Dedifferentiated amniotic fluid mesenchymal stem cell (primary cell): ENCODE data around the gene TOM1L1.
"Not testable (repeated sequence)": the region's sequence is repeated elsewhere in the genome, so short reads cannot be mapped to it uniquely, and the experiment has no call there.

Experiments
- DNase-seq: peaks from one replicate; pipeline ENCODE4 v3.0.0-alpha.2; 2016; ENCODE audit errors: extremely low spot score

The TOM1L1 gene

GRCh38 chr17:54900457-54901229 lies at the start of gene TOM1L1:
Gene TOM1L1, plus strand, starts transcription at chr17:54900852. Its CDS starts 14 bp downstream, at chr17:54900866.
- DNase-seq, result peak; percentile 49

- DNase-seq, result no peak
Measured at GRCh38 chr17:54859187-54859586, 41.5 kb upstream of the TOM1L1 start.

GRCh38 chr17:54860617-54861470 lies 39.8 kb upstream of the TOM1L1 start:
- DNase-seq, result no peak

GRCh38 chr17:54861471-54861983 lies 39.1 kb upstream of the TOM1L1 start:
- no peak for DNase-seq

DNA sequence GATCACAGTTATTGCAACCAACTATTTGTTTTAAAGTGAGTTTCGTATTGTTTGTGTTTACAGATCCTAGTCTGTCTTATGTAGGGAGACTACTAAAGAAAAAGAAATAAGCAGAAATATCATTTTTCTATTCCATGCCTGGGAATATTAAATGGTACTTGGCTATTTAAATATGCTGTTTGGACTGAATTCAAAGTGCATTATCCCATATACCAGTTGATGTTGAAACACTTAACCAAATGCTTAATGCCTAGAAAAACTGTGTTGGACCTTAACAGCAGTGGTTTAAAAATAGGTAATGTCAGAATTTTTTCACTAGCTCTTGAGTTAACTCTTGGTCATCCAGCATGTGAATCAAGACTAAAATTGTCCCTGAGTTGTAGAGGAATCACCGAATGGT lies 37.5 kb upstream of the TOM1L1 start:
- DNase-seq, result no peak

DNA sequence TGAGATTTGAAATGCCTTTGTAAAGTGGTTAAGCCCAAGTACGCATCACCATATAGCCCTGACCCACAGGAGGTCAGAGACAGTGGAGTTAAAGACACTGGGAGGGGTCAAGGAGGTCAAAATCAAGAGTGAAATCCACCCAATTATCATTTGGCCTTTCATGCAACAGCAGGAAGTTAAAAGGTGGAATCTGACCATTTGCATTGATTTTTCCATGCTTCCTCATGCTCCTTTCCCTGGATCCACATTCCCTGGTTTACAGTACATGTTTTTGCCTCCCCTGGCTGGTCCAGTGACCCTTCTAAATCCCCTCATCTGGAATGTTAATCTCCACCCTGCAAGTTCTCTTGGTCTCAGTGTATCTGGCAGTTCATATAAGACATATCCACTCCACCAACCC lies 36.6 kb upstream of the TOM1L1 start:
- no peak for DNase-seq

- no peak for DNase-seq
Measured at GRCh38 chr17:54864636-54865356, 35.9 kb upstream of the TOM1L1 start.

DNA sequence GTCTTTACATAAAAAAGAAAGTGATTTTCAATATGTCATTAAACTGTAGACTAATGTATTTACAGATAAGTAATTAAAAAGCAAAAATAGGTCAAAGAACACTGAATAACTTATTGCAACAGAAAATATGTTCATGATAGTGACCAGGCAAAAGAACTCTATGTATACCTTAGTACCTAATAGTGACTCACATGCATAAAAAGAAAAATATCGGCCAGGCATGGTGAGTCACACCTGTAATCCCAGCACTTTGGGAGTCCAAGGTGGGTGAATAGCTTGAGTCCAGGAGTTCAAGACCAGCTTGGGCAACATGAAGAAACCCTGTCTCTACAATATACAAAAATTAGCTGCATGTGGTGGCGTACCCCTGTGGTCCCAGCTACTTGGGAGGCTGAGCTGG lies 33.0 kb upstream of the TOM1L1 start:
- DNase-seq, result no peak

DNA sequence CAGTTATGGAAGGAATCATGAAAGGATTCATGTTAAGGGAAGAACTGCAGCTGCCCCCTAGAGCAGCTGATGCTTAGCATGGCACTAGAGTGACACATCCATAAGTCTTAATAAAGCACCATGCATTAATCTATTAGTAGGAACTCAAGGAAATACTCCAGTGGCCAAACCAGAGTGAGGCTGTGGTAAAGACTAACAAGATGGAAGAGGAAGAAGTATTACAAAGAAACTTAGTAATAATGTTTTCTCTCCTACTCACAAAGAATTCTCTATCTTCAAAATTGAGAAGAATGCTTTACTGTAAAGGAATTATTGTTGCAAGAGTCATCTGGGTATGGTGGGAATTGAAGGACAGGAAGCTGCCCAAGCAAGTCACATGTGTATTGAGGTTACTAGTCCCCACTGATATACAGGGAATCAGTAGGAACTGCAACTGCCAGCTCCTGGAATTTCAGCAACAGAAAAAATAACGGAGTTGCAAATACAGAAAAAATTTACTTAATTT lies 29.9 kb upstream of the TOM1L1 start:
- no peak for DNase-seq

- not testable (repeated sequence) for DNase-seq
Measured at GRCh38 chr17:54875906-54876305, 24.7 kb upstream of the TOM1L1 start.

DNA sequence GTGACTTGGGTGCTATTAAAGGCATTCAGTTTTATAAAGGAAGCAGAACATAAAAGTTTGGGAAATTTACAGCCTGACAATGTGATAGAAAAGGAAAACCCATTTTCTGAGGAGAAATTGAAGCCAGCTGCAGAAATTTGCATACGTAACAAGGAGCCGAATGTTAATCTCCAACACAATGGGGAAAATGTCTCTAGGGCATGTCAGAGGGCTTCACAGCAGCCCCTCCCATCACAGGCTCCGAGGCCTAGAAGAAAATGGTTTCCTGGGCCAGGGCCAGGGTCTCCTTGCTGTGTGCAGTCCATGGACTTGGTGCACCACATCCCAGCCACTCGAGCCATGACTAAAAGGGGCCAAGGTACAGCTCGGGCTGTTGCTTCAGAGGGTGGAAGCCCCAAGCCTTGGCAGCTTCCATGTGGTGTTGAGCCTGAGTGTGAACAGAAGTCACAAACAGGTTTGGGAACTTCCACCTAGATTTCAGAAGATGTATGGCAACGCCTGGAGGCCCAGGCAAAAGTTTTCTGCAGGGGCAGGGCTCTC lies 23.9 kb upstream of the TOM1L1 start:
- DNase-seq, result no peak

DNA sequence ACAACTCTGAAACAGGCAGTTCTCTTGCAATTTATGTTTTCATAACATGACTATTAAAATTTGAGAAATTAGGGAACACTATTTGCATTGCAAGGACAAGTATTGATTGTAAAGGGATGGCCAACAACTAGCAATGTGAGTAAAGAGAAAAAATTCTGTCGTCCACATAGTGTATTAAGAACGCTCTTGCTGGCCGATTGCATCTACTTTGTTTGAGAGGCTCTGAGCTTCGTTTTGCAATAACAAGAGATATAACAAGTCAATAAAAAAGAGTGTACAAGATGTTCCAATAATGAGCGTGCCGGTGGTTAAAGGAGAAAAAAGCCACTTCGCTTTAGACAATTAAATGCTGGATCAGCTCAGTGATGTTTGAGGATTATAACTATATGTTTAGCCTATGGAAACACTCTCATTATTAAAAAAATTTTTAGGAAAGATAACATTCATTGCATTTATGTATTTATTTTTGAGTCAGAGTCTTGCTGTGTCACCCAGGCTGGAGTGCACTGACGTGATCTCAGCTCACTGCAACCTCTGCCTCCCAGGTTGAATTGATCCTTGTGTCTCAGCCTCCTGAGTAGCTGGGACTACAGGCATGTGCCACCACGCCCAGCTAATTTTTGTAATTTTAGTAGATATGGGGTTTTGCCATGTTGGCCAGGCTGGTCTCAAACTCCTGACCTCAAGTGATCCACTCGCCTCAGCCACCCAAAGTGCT lies 19.2 kb upstream of the TOM1L1 start:
- DNase-seq, result no peak

- no peak for DNase-seq
Measured at GRCh38 chr17:54882371-54882770, 18.3 kb upstream of the TOM1L1 start.

DNA sequence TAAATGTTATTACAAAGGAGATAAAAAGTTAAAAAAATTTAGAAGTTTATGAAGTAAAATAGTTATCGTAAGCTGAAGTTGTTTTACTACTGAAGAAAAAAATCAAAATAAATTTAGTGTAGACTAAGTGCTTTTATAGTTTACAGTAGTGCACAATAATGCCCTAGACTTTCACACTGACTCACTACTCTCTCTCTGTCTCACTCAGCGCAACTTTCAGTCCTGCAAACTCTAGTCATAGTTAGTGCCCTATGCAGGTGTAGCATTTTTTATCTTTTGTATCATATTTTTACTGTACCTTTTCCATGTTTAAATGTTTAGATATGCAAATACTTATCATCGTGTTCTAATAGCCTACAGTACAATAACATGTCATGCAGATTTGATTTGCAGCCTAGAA lies 17.7 kb upstream of the TOM1L1 start:
- DNase-seq, result no peak

GRCh38 chr17:54883939-54884338 lies 16.7 kb upstream of the TOM1L1 start:
- no peak for DNase-seq

- no peak for DNase-seq
Measured at GRCh38 chr17:54887787-54888186, 12.9 kb upstream of the TOM1L1 start.

- DNase-seq, result no peak
Measured at GRCh38 chr17:54888254-54888653, 12.4 kb upstream of the TOM1L1 start.

- DNase-seq, result no peak
Measured at GRCh38 chr17:54888981-54889380, 11.7 kb upstream of the TOM1L1 start.

GRCh38 chr17:54891176-54891821 lies 9.4 kb upstream of the TOM1L1 start:
- peak; percentile 80 for DNase-seq

DNA sequence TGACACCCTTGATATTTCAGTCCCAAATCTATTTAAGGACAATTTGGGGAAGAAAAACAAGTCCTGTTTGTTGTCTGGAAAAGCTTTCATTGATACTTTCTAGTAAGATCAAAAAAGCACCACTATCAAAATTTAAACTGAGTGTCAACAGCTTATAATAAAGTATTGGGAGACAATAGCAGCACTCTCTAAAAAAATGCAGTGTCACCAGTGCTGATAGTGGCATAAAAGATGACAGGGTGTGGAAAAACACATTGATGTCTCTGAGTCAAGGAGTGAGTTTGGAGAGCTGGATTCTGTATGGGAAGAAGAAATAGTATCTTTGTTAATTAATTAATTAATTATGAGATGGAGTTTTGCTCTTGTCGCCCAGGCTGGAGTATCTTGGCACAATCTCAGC lies 8.3 kb upstream of the TOM1L1 start:
- DNase-seq, result no peak
